HG02610 (cell line): ENCODE data around the gene F5.
"Not testable (repeated sequence)": the region's sequence is repeated elsewhere in the genome, so short reads cannot be mapped to it uniquely, and the experiment has no call there.

ENCODE experiments used
- ATAC-seq: cut with Tn5 transposase; IDR thresholded peaks from one replicate; pipeline ENCODE4 v1.9.1; 2021; ENCODE audit warnings: mild to moderate bottlenecking, moderate library complexity; ENCODE audit not compliant: unreplicated experiment

The F5 gene

DNA sequence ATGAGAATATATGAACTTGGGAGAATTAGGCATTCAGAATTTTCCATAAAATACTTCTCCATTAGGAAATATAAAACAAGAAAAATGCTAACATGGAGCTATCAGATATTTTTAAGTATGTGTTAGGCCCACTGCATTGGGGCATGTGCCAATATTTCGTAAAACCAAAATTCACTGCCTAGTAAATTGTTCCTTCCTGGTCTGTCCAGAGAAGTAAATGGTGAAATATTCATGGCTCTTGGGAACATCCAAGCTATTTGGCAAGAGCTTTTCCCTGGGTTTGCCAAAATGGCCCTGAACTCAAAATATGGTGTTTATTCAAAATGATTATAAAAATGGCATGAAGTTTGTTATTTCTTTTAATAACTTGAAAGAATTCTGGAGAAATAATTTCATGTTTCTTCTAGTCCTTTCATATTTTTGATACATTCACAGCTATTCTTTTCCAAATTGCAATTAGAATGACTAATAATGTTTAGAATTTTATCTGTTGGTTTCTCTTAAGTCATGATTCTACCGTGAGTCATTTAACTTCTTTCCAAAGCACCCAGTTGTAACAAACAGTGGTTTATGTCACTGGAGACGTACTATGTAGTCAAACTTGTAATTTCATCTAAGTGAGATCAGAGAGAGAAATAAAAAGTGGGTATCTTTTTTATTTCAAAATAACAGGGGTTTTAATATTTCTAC lies 74.8 kb downstream of the F5 start:
- no peak for ATAC-seq

DNA sequence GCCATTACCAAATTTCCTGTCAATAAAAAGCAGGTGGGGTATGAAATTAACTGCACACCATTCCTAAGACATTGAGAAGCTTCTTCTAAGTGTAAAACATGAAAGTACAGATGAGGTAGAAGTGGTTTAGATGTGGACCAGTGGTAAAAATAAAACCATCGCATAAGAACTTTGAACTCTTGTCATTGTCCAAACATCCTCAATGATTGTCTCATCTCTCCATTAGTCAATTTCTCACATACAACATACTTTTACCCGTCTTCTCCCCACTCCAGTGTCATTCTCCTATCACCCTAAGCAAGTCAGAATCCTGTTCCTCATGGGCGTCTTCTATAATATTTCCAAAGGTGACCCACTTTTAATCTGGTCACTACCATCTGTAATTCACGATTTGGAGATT lies 76.2 kb downstream of the F5 start:
- ATAC-seq, result no peak

DNA sequence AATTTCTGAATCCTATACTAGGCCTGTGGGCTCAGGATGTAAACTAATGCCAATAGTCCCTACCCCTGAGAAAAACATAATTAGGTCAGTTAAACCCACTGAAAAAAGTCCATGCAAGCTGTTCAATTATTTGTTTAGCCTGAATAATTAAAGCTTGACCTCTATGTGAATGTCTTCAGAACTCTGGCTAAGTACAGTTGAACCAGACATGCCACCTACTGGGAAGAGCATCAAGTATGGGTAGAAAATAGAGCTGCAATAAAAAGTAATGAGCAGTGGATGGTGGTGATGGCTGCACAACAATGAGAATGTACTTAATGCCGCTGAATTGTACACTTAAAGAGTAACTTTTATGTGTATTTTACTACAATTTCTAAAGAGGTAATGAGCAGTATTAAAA lies 76.9 kb downstream of the F5 start:
- ATAC-seq, result no peak

DNA sequence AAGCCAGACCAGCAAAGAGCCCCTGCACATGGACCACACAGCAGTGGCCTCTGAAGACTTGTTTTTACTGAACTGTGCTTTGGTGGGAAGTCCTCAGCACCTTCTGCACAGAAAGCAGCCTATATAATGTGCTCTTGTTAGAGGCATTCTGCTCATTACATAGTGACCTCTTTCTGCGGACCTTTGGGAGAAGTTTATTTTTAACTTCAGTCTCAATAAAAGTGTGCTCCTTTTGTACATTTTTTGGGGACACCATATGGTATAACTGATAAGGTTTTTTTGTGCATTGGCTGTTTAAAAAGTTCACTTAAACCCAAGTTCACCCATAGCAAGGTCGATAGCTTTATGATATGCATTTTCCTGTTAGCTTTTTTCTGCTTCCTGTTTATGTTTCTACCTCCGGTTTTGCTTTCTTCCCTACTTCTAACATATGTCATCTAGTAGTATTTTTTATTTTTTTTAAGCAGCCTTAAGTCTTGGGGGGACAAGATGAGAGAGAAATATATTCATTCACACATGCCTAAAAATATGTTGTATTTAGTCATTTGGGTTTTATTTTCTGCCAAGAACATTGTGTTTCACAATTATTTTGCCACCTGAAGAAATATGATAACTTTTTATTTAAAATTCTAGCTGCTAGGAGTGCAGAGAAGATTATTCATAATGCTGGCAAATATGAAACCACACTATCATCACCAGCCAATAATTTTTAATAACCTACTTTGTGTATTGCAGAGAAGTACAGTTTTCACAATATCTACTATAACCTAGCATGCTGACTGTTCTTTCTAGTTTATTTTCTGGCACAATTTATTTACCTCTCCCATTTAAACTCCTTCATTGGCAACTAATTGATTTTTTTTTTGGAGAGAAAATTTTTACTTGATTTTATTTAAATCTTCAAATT lies 77.6 kb downstream of the F5 start:
- ATAC-seq, result no peak

DNA sequence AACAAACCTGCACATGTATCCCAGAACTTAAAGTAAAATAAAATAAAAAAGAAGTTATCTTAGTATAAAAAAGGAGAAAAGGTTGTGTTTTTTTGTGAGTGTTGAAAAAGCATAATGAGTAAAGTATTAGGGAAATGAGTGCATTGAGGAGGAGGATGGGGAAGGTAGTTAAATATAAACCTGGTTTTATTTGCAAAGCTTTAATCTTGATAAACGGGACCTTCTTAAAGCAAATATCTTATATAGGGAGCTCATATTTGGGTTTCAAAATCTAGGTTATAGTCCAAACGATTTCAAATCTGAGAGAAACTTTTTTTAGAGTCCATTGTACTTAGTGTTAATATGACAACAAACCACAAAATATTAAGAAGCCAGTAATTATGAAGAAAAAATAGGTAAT lies 78.9 kb downstream of the F5 start:
- no peak for ATAC-seq

DNA sequence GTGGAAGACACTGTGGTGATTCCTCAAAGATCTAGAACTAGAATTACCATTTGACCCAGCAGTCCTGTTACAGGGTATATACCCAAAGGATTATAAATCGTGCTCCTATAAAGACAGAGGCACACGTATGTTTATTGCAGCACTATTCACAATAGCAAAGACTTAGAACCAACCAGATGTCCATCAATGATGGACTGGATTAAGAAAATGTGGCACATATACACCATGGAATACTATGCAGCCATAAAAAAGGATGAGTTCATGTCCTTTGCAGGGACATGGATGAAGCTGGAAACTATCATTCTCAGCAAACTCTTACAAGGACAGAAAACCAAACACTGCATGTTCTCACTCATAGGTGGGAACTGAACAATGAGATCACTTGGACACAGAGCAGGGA lies 82.7 kb downstream of the F5 start:
- ATAC-seq, result not testable (repeated sequence)

DNA sequence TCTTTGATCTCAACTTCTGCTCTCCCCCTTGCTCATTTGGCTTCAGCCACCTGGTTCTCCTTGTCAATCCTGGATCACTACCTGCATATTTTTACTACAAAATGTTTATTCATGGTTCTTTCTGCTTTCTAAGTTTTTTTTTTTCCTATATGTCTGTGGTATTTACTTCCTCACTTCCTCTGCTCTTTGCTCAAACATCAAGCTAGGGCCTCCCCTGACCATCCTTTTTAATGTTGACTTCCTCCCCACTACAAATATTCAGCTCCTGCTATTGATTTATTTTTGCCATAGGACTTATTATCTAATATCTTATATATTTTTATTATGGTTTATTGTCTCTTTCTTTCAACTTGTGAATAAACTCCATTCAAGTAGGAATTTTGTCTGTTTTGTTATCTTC lies 86.5 kb downstream of the F5 start:
- ATAC-seq, result no peak

DNA sequence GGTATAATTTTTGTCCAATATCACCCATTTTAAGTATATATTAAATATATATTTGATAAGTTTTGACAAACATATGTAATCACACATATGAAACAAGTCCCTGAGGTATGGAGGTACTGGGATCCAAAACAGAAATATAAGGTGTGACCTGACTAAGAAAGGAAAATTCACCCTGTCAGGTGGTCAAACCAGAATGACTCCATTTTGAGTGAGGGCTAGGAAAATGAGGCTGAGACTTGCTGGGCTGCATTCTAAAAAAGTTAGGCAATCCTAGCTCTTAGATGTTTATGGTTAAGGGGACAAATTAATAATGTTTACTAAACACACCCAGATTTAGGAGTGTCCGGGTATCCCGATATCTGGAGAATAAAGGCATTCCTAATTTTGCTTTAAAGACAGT lies 89.0 kb downstream of the F5 start:
- ATAC-seq, result no peak

DNA sequence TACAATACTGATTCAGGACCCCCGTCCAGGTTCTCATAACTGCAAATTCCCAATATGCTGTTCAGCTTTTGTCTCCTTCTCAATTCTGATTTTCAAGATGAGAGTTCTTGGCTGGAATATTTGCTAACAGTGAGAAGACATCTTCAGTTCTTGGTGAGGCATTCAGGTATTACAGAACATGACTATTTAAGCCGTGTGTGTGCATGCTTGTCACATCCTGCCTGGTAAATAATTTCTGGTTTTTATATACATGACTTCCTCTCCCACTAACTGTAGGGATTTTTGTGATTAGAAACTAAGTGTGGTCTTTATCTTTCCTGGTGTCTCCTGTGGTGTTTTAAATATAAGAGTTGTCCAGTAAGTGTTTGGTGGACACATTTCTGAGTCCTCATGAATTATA lies 90.4 kb downstream of the F5 start:
- ATAC-seq, result no peak

DNA sequence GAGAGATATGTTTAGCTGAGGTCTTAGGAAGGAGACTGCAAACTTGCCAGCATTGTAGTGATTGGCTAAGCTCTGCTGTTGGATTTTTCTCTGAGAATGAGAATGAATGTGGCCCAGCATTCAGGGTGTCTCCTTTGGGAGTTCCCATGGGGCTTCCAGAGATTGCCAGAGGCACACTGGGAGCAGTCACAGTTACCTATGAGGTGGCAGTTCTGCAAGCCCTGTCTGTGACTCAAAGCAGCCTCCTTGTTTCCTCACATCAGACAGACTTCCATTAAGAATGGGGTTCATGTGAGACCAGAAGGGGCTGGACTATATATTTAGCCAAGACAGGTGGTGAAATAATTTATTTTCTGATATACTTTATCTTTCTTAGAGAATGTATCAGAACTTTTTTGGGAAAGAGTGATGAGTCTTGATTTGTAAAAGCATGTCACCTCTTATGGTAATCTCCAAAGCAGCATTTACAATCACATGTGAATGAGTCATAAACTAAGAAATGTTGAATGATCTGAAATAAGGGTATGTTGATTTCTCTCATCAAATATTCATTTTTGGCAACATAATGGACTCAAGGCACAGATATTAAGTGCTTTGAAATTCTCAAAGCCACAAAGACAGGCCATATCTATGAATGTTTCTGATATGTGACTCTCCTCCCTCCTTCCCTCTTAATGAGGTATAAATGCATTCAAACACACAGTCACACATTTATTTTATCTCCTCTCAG lies 91.1 kb downstream of the F5 start:
- ATAC-seq, result no peak

DNA sequence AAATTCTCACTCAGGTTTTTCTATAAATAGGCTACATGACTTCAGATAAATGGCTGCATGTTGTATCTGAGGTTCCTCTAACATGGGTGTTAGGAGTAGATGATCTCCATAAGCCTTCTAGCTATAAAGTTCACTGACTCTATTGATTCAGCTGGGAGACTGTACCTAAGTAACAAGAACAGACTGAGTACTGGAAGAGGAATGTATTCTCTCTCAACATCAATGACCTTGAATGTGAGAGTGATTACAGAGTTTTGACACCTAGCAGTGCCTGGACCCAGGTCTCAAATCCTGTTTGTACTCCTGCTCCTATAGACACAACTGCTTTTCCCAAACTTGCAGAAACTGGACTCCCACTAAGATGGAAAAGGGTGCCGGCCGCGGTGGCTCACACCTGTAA lies 91.9 kb downstream of the F5 start:
- no peak for ATAC-seq

DNA sequence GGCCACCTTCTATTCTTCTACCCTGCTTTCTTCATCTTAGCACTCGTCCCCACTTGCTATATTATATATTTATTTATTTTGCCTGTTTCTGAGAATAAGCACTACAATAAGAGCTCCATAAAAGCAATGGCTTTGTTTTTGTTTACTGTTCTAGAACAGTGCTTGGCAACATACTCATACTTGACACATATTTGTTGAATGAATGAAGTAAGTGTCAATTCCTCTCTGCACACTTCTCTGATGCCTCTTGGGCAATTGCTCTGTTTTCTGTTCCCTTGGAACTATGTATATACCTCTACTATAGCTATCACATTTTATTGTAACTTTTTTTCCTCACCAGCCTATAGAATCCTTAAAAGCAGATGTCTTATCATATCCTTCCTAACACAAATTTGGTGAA lies 93.0 kb downstream of the F5 start:
- ATAC-seq, result no peak

DNA sequence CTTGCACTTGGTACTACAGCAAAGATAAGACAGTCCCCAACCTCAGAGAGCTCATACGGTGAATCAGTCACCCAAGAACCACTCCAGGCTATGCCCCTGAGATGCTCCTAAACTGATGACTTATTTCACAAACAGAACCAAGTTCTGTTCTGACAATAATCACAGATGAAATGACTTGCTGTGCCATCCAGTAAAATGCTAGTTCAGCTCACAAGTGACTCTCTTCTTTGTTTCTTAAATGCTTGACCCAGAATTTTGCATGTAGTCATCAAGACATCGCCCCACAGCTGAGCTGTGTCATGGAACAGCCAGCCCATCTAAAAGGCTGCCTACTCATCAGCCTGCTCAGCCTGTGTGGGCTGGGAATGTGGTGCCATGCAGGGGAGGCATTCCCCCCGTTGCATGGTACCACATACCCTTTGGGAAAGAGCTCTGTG lies 94.4 kb downstream of the F5 start:
- peak; percentile 92 for ATAC-seq

DNA sequence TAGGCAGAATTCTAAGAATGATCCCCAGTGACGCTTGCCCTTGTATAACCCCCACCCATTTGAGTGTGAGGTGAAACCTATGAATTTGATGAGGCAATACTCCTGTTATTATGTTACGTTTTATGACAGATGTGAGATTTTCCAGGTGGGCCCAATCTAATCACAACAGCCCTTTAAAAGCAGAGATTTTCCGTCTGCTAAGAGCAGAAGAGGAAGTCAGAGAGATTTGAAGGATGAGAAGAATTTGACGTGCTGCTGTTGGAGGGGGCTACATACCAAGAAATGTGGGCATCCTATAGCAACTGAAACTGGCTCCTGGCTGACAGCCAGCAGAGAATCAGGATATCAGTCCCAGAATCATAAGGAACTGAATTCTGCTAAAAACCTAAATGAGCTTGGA lies 98.1 kb downstream of the F5 start:
- ATAC-seq, result no peak

DNA sequence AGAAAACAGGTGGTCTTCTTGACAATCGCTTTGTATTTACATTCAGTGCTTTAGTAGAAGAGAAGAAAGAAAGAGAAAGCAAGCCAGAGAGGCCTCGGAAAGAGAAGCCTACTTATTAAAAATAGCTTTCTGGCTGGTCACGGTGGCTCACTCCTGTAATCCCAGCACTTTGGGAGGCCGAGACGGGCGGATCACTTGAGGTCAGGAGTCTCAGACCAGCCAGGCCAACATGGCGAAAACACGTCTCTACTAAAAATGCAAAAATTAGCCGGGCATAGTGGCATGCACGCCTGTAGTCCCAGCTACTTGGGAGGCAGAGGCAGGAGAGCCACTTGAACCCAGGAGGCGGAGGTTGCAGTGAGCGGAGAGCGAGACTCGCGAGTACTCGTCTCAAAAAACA lies 98.7 kb downstream of the F5 start:
- ATAC-seq, result no peak

DNA sequence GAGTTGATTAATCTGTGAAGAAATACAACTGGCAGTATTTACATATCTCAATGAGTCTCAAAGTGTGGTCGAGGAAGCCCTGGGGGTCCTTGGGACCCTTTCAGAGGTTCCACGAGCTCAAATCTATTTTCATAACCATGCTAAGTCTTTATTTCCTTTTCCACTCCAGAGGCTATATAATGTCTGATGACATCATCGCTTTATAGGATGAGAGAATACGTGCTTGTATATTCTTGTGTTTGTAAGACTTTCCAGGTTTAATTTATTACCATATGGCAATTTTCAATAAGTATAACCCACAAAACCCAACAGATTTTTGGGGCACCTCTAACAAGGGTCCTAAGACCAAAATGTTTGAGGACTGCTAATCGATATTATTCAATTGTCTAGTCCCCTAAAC lies 99.1 kb downstream of the F5 start:
- ATAC-seq, result no peak

DNA sequence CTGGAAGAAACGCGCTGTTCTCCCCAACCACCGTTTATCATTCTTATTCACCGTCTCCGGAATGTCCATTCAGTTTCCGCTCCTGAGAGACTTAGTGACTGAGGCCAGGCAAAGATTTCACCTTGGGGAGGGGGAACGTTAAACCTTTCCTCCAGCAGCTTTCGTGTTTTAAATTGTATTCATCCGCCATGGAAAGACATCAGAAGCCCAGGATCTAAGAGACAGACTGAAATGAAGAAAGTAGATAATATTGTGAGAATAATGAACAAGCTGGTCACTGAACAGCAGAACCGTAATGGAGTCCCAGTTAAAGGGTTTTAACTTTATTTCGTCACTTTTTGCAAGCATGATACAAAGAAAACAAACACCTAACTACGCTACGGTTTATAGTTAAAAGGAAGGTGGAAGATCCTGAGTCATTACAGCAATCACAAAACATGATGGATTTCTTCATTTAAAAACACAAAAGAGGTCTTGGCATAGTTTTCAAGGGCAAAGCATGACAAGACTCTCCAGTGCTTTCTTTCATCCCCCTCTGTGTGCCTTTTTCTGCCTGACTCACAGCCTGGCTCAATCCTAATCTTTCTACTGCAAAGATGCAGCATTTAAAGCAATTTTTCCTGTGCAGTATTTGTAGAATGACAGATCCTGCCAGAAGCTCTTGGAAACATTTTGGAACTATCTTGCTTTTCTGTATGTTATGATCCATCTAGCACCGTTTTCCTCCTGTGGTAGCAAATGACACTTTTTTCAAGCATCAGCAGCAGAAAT lies 99.8 kb downstream of the F5 start:
- ATAC-seq, result no peak

DNA sequence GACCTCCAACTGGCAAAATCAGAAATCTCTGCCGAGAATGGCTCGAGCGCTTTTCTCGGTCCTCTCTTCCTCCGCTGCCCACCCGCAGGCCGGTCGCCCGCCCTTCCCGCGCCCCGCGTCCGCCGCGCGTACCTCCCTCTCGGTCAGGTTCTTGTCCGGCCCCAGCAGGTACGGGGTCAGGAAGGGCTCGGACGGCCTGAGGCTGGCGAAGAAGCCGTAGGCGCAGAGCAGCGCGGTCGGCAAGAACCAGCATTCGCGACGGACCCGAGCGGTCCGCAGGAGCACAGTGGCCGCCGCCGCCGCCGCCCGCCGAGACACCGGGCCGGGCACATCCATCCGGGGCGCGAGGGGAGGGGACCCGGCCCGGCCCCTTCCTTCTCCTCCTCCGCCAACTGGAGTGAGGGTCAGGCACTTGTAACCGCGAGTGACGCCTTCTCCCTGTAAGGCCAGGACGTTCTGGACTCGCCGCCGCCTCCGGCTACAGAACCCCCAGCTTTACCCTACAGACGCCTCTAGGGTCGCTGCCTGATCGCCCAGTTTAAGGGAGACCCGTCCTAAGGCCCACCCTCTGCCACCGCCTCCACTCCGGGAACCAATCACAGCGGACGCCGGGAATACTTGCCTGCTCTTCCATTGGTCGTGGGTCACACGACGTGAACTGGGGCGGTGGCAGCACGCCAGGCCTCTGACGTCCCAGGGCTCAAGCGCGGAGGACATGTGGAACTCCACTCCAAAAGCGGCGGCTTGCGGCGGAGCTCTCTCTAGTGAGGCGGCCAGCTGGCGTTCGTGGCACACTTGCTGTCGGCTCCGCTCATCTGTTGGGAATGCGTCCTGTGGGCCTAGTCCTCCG lies 100.6 kb downstream of the F5 start, which contains the start of gene SLC19A2:
Gene SLC19A2, minus strand, starts transcription at position 514 of the 850 bp plus-strand sequence. Its CDS starts 178 bp downstream, at position 336.
- peak; percentile 98 for ATAC-seq

DNA sequence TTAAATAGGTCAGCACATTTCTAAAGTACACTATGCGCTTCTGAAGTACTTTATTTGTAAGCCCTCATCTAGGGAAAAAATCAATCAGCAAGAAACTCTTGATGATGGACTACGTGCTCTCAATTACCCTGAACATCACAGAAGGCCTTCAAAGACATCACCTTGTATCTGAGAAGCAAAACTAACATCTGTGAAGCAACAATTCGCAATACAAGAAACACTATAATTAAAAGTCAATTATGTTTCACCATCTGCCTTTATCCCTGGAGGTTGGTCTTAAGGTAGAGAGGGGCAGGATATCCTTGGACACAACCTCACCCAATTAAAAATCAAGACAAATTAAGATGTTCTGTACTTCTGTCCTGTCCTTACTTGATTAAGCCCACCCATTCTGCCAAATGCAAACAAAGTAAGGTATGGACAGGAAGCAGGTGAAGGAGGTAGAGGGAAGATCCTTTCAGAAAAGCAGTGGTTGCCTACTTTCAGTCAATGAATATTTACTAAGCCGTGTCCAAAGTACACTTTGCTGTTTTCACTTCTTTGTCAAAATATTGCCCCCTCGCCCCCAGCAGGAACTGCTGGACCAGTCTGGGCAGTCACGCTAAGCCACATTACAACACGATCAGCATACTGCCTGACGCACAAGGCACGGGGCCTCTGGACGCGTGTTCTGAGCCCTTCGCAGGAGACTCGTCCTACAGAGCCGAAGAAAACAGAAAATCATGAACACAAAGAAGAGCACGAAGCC lies 101.4 kb downstream of the F5 start:
- ATAC-seq, result peak; percentile 13
